SJSA1 (cell line): Measurements from ENCODE around the gene PLCL1. TPM values are rescaled to one million over a fixed set of nuclear protein-coding genes. Genes with fewer than 3 reads are reported as not detected.

Experiments used
- DNase-seq, 2 experiments: peaks; one replicate each; pipeline ENCODE4 v3.0.0-alpha.2; 2015 to 2020; ENCODE audit warnings: low spot score in 2 of 2, low read depth in 1 of 2
- H3K27ac ChIP-seq: fragments of 250-450 bp; sonication (Bioruptor Pico); 2 replicates; pipeline ENCODE4 v1.5.1; 2020; ENCODE audit warnings: mild to moderate bottlenecking, moderate library complexity
- H3K27me3 ChIP-seq: fragments of 250-450 bp; sonication (Bioruptor Pico); replicated peaks from 2 replicates; pipeline ENCODE4 v1.5.1; 2020; ENCODE audit warnings: mild to moderate bottlenecking, moderate library complexity
- H3K36me3 ChIP-seq: fragments of 250-450 bp; sonication (Bioruptor Pico); 2 replicates; pipeline ENCODE4 v1.5.1; 2020; ENCODE audit warnings: mild to moderate bottlenecking
- H3K4me1 ChIP-seq: fragments of 250-450 bp; sonication (Bioruptor Pico); replicated peaks from 2 replicates; pipeline ENCODE4 v1.6.1; 2021; ENCODE audit warnings: mild to moderate bottlenecking
- H3K4me3 ChIP-seq: fragments of 250-450 bp; sonication (Bioruptor Pico); 2 replicates; pipeline ENCODE4 v1.5.1; 2020; ENCODE audit warnings: mild to moderate bottlenecking
- H3K9me3 ChIP-seq: fragments of 250-450 bp; sonication (Bioruptor Pico); replicated peaks from 2 replicates; pipeline ENCODE4 v1.5.1; 2020; ENCODE audit warnings: mild to moderate bottlenecking
- total RNA-seq: library from RNA; depleted of rRNA; stranded (reverse); fragments of >200 nt; shearing (Covaris generic); gene quantifications from 2 replicates; pipeline ENCODE4 v1.2.3, GENCODE V29; 2014

PLCL1 gene
- total RNA-seq, 1 experiment from 2014 or later = 0.03 TPM

- Histone ChIP-seq H3K4me1 (no peaks in the 10 kb centered on the region), H3K36me3 (no peaks in the 10 kb centered on the region), H3K27me3 (no peaks in the 10 kb centered on the region; the same call in 1 of the 2 replicates), H3K4me3 (no peak overlapping the region), H3K27ac (no peak overlapping the region), H3K9me3 (no peaks in the 10 kb centered on the region)
- DNase-seq = no peak
Observed at GRCh38 chr2:197937814-197938213, 133.4 kb downstream of the PLCL1 start.

DNA sequence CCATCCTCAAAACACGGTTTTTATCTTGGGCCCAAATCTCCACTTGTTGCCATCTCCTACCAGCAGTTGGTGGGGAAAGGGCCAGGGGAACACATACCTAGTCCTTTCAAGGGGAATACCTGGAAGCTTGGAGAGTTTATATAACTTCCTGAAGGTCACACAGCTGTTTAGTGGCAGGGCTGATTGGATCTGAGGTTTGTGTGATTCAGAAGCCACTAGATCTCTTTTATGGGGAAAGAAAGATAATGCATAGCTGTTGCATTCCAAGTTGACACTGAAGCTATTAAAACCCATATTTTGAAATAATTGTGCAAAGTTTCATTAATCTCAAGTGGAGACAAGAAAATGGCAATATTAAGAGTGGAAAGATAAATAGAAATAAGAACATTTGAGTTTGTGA lies 134.2 kb downstream of the PLCL1 start:
- Histone ChIP-seq H3K4me3 (no peak overlapping the region), H3K27me3 (no peaks in the 10 kb centered on the region; the same call in 1 of the 2 replicates), H3K4me1 (no peaks in the 10 kb centered on the region), H3K9me3 (no peaks in the 10 kb centered on the region), H3K27ac (no peak overlapping the region), H3K36me3 (no peaks in the 10 kb centered on the region)
- DNase-seq = no peak

DNA sequence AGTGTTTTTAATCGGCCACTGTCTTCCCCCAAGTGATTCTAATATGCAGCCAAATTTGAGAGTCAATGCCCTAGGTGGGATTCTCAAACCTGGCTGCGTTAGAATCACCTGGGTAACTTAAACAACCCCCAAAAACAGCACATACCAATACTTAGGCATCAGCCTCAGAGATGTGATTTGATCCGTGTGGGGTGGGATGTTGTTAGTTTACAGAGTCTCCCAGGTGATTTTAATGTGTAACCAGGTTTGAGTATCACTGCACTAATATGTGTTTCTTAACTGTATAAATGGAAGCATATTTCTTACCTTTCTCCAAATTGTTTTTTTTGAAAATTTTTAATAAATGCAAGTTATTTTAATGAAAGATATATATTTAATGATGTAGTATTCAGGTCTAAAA lies 135.4 kb downstream of the PLCL1 start:
- no peak for DNase-seq
- Histone ChIP-seq H3K27me3 (no peaks in the 10 kb centered on the region; the same call in 1 of the 2 replicates), H3K4me3 (no peak overlapping the region), H3K27ac (no peak overlapping the region), H3K4me1 (no peaks in the 10 kb centered on the region), H3K36me3 (no peaks in the 10 kb centered on the region), H3K9me3 (no peaks in the 10 kb centered on the region)

GRCh38 chr2:197940382-197940781 lies 136.0 kb downstream of the PLCL1 start:
- Histone ChIP-seq H3K9me3 (no peaks in the 10 kb centered on the region), H3K27me3 (no peaks in the 10 kb centered on the region; the same call in 1 of the 2 replicates), H3K4me3 (no peak overlapping the region), H3K27ac (no peak overlapping the region), H3K36me3 (no peaks in the 10 kb centered on the region), H3K4me1 (no peaks in the 10 kb centered on the region)
- no peak for DNase-seq

GRCh38 chr2:197941715-197942114 lies 137.3 kb downstream of the PLCL1 start:
- Histone ChIP-seq H3K4me3 (no peak overlapping the region), H3K27ac (no peak overlapping the region), H3K27me3 (no peaks in the 10 kb centered on the region; the same call in 1 of the 2 replicates), H3K9me3 (no peaks in the 10 kb centered on the region), H3K4me1 (no peaks in the 10 kb centered on the region), H3K36me3 (no peaks in the 10 kb centered on the region)
- no peak for DNase-seq

DNA sequence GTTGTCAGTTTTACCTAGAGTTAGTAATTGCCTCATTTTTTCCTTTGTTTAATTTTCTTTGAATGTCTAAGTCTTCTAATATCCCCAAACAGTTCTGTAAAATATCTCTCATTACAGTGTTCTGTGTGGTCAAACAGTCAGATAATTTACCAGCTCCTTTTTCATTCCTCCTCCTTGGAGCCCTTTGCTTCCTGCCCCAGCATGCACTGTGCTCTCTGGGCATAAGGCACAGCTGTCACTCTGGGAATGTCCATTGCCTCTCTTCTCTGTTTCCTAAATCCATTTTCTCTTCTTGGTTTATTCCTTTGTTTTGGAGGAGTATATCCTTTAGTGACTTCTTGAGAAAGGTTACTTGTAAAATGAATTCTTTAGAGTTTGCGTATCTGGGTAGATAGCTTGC lies 139.3 kb downstream of the PLCL1 start:
- H3K27me3 ChIP-seq = no peaks in the 10 kb centered on the region; the same call in 1 of the 2 replicates
- no peak for DNase-seq
- H3K36me3 ChIP-seq = no peaks in the 10 kb centered on the region
- no peaks in the 10 kb centered on the region for H3K4me1 ChIP-seq
- H3K27ac ChIP-seq = no peak overlapping the region
- no peak overlapping the region for H3K4me3 ChIP-seq
- no peaks in the 10 kb centered on the region for H3K9me3 ChIP-seq

DNA sequence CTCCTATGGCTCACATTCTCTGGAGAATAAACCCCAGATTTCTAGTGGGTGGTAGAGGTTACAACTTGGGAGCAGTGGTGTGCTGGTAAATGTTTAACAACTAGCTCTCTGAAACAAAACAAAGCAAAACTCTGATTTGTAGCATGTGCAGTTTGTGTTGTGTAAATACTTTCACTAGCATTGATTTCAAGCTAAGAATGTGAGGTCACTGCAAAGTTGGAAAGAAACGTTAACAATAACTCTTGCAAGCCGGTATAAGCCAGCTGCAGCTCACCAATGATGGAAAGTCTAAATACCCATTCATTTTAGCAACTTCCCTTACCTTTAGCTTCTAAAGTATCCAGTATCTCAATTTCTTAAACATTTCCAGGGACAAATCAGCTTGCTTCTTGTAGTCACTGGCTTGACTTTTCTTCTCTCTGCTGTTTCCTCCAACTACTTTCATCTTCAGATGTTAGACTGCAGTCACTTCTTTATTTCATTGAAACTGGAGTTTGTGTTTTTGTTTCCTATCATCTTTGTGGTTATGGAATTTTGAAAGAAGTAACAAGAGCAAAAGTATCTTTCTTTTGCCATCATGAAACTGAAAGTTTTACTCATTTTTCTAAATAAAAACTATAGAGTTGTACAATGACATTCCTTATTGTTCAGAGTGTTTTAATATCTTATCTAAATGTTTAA lies 140.2 kb downstream of the PLCL1 start:
- Histone ChIP-seq H3K27ac (no peak overlapping the region), H3K4me1 (no peaks in the 10 kb centered on the region), H3K27me3 (no peaks in the 10 kb centered on the region; the same call in 1 of the 2 replicates), H3K9me3 (no peaks in the 10 kb centered on the region), H3K4me3 (no peak overlapping the region), H3K36me3 (no peaks in the 10 kb centered on the region)
- no peak for DNase-seq

DNA sequence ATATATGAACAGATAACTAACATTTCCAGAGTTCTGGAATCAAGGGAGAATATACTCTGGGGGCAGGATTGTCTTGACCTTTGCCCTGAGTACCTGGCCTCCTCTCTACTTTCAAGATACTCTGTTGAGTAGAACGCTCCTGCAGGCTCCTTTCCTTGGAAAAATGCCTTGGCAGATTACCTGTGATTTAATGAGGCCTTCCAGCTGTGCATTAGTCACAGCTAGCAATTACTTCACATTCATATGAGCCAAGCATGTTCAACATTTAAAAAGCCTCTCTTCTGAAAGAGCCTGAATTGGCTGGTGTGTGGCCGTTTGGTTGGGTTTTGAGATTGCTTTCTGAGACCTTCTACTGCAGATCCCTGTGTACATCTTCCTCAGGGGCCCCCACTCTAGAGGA lies 142.2 kb downstream of the PLCL1 start:
- Histone ChIP-seq H3K9me3 (no peaks in the 10 kb centered on the region; the same call in 1 of the 2 replicates), H3K4me1 (no peaks in the 10 kb centered on the region), H3K27me3 (no peaks in the 10 kb centered on the region; the same call in 1 of the 2 replicates), H3K36me3 (no peaks in the 10 kb centered on the region), H3K4me3 (no peak overlapping the region), H3K27ac (no peak overlapping the region)
- no peak for DNase-seq

GRCh38 chr2:197947219-197947757 lies 142.9 kb downstream of the PLCL1 start:
- Histone ChIP-seq H3K4me3 (no peak overlapping the region), H3K36me3 (no peaks in the 10 kb centered on the region), H3K27me3 (no peaks in the 10 kb centered on the region; the same call in 1 of the 2 replicates), H3K4me1 (no peaks in the 10 kb centered on the region), H3K27ac (no peak overlapping the region), H3K9me3 (no peaks in the 10 kb centered on the region; the same call in 1 of the 2 replicates)
- DNase-seq = no peak

DNA sequence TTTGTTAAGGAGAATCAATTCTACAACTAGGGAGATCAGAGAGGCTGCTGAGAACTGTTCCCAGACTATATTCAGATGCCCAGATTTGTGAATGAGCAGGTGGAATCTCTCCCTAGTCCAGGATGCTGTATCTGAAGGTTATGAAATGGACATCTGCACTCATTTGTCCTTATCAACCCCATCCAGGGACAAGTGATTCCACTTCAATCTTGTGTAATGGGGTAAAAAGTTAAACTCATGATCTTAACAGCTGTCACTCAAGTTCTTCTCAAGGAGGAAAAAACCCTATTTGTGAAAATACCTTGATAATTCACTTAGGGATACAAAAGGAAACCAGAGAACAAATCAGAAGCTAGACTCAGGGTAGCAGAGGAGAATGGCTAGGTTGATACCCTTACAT lies 144.8 kb downstream of the PLCL1 start:
- Histone ChIP-seq H3K27ac (no peak overlapping the region), H3K4me3 (no peak overlapping the region), H3K9me3 (no peaks in the 10 kb centered on the region; the same call in 1 of the 2 replicates), H3K36me3 (no peaks in the 10 kb centered on the region), H3K4me1 (no peaks in the 10 kb centered on the region), H3K27me3 (no peaks in the 10 kb centered on the region)
- DNase-seq = no peak

DNA sequence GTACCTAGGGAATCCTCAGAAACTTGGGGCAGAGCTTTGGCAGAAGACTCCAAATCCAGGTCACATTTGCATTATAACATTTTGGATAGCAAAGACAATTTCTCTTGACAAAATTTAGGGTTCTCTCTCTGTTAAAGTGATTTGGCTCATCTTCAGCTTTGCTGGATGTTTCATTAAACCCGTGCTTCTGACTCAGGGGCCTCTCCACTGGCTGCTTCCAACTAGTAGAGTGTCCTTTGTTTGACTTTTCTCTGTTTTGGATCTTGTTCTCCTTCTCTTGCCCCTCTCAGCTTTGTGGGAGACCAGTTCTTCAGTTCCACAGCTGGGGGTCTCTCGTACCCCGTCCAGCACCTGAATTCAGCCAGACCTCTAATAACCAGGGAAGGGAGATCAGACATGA lies 145.6 kb downstream of the PLCL1 start:
- no peak overlapping the region for H3K27ac ChIP-seq
- H3K4me3 ChIP-seq = no peak overlapping the region
- H3K9me3 ChIP-seq = no peaks in the 10 kb centered on the region; the same call in 1 of the 2 replicates
- DNase-seq = no peak
- no peaks in the 10 kb centered on the region for H3K4me1 ChIP-seq
- no peaks in the 10 kb centered on the region for H3K36me3 ChIP-seq
- no peaks in the 10 kb centered on the region for H3K27me3 ChIP-seq

DNA sequence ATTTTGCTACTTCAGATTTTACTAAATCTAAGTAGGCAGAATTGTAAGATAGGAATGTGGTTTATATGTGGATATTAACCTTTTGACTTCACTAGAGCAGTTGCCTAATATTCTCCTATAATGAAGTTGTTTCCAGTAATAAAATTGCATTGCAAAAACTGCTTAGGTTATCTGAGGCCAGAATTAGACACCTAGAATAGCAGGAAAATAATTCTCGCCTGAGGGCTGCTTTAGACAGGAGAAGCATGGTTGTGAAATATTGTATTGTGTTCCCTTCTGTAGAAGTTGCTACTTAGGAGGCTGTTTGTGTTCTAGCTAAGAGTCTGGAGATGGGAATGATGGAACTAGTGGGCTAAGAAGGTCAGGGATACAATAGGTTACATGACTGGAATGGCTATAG lies 146.3 kb downstream of the PLCL1 start:
- Histone ChIP-seq H3K9me3 (no peaks in the 10 kb centered on the region; the same call in 1 of the 2 replicates), H3K27me3 (no peaks in the 10 kb centered on the region), H3K36me3 (no peaks in the 10 kb centered on the region), H3K4me1 (no peaks in the 10 kb centered on the region), H3K4me3 (no peak overlapping the region), H3K27ac (no peak overlapping the region)
- DNase-seq = no peak

DNA sequence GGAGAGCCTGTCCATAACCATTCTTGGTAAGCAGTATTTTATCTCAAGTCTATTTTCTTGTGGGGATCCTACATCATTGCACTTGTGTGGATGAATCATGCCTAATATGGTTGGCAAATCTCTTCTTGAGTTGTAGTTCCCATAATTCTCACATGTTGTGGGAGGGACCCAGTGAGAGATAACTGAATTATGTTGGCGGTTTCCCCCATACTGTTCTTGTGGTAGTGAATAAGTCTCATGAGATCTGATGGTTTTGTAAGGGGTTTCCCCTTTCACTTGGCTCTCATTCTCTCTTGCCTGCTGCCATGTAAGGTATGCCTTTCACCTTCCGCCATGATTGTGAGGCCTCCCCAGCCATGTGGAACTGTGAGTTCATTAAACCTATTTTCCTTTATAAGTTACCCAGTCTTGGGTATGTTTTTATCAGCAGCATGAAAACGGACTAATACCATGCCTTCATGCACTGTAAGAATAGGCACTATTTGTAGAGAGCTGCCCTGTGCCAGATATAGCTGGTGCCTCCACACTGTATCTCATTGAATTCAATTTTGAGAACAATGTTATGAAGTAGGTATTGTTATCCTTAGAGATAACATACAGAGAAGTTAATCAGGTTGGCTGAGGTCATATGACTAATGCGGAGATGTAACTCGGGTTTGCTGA lies 148.3 kb downstream of the PLCL1 start:
- Histone ChIP-seq H3K27ac (no peak overlapping the region), H3K4me3 (no peak overlapping the region), H3K9me3 (no peaks in the 10 kb centered on the region; the same call in 1 of the 2 replicates), H3K27me3 (no peaks in the 10 kb centered on the region), H3K4me1 (no peaks in the 10 kb centered on the region), H3K36me3 (no peaks in the 10 kb centered on the region)
- DNase-seq = no peak

DNA sequence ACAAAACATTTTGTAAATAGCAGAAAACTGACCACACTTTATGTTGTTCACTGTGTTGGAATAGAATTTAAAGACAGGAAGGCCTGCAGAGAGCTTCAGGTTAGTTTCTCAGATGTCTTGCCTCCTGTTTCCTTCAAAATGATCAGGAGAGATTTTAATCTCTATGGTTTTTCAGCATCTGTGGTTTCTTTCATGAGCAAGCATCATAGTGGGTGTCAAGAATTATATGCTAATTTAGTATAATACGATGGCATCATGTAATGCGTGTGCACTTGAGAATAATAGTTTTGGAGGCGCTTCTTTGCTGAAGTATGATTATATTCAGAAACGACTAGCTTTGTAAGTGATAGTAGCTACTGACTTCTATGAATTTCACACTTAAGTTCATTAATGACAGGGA lies 149.9 kb downstream of the PLCL1 start:
- Histone ChIP-seq H3K4me1 (no peaks in the 10 kb centered on the region), H3K4me3 (no peak overlapping the region), H3K9me3 (no peaks in the 10 kb centered on the region; the same call in 1 of the 2 replicates), H3K27ac (no peak overlapping the region), H3K27me3 (no peaks in the 10 kb centered on the region), H3K36me3 (no peaks in the 10 kb centered on the region)
- DNase-seq = no peak
